ENCODE data around the gene AFF3.

DNA sequence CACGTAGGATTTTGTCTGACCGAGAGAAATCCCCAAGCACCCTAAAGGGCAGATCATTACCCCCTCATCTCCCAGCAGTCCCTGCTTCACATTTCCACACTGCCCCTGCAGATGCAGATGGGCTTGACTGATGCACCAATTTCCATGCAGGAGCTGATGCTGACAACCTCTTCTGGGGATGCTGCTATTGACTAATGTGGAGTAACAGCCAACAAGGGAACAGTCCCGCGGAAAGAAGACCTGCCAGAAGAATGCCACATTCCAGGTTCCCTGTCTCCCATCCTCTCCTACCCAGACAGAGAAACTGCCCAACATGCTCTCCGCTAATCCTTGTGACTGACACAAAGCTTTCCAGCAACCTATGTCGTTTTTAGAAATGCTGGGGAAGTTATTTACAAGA, 91.7 kb downstream of the AFF3 start:
- TF ChIP-seq, protein P1, sequence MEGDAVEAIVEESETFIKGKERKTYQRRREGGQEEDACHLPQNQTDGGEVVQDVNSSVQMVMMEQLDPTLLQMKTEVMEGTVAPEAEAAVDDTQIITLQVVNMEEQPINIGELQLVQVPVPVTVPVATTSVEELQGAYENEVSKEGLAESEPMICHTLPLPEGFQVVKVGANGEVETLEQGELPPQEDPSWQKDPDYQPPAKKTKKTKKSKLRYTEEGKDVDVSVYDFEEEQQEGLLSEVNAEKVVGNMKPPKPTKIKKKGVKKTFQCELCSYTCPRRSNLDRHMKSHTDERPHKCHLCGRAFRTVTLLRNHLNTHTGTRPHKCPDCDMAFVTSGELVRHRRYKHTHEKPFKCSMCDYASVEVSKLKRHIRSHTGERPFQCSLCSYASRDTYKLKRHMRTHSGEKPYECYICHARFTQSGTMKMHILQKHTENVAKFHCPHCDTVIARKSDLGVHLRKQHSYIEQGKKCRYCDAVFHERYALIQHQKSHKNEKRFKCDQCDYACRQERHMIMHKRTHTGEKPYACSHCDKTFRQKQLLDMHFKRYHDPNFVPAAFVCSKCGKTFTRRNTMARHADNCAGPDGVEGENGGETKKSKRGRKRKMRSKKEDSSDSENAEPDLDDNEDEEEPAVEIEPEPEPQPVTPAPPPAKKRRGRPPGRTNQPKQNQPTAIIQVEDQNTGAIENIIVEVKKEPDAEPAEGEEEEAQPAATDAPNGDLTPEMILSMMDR (IDR thresholded peaks at IDR 0.05; ENCODE audit: low read depth, low read length, poor library complexity, severe bottlenecking): no peak
- TF ChIP-seq EZH2phosphoT487 (IDR thresholded peaks at IDR 0.05; ENCODE audit: borderline replicate concordance, low read length): no peak
